GM18526 (cell line): ENCODE results near the gene FER.

Source experiments
- POLR2A ChIP-seq: IDR thresholded peaks from 3 replicates; pipeline ENCODE4 v1.6.1; 2011; ENCODE audit not compliant: insufficient read length; ENCODE audit errors: extremely low read depth

FER gene

DNA sequence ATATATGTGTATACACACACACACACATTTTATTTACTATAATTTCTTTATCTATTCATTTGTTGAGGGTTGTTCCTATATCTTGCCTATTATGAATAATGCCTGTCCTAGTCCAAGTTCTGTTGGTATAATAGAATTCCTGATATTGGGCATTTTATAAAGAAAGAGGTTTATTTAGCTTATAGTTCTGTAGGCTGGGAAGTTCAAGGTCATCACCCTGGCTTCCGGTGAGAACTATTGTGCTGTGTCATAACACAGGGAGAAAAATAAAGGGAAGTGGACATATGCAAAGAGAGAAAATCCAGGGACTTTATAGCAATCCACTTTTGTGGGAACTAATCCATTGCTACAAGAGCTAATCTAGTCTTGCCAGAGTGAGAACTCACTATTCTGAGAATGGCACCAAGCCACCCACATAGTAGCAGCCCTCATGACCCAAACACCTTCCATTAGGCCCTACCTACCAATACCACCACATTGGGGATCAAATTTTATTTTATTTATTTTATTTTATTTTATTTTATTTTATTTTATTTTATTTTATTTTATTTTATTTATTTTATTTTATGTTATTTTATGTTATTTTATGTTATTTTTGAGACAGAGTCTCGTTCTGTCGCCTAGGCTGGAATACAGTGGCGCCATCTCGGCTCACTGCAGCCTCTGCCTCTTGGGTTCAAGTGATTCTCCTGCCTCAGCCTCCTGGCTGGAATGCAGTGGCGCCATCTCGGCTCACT, 74.7 kb downstream of the FER start:
- TF ChIP-seq POLR2A = no peak

DNA sequence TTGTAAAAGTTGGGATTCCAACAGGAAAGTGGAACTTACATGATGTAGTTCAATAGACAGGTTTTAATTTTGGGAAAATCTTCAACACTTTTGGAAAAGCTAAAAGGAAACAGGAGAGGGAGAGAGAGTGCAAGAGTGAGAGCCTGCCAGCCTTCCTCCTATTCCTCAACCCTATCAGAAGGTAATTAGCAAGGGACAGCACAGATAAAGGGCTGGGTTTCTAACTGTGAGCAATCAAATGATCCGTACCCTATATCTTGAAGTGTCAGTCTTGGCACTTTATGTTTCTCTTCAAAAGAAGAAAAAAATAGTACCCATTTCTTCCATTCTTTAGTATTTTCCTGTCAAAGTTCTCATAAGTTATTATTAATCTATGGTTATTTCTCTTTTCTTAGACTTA, 79.4 kb downstream of the FER start:
- no peak for TF ChIP-seq POLR2A

- no peak for TF ChIP-seq POLR2A
Measured at GRCh38 chr5:108830705-108831276, 83.1 kb downstream of the FER start.

DNA sequence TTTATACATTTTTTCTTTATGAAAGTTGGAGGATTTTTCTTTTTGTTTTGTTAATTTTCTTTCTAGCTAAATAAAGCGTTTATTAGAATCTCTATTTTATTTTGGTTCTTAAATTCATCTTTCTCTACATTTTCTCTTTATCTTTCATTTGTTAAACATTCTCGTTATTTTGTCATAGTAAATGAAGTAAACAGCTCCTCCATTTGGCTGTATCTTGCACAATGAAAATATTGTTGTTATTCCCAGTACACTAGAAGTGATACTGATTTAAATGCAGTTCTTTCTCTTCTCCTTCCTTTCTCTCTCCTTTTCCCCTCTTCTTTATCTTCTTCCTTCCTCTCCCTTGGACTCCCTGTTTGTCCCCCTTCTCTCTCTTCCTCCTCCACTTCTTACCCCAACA, 88.8 kb downstream of the FER start:
- TF ChIP-seq POLR2A = no peak

DNA sequence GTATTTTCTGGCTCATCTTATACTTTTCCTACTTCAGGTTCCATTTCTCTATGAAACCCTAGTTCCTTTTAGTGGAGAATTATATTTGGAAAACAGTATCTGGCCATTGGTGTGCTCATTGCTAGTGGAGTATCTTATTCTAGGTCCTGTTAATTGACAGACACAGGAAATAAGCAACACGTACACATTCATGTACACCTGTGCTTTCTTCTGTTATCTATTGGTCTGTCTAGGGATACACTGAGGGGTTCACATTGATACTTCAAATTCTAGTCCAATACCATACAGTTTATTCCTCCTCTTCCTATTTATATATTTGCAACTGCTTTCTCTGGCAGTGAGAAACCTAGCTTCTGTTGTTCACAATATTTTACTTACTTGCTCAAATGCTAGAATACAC, 110.2 kb downstream of the FER start:
- no peak for TF ChIP-seq POLR2A

DNA sequence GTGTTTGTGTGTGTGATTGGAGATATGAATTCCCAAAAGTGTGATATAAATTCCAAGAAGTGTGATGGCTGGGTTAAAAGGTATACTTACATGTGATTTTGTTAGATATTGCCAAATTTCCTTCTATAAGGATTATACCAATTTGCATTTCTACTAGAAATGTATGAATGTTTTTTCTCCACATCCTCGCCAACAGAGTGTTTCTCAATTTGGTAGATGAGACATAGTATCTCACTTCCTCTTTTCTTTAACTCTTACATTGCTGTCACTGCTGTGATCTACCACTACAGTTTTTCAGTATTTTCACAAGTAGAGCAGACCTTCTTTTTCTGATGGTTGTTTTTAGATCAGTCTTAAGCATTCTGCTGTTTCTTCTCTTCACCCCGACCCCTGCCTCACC, 111.3 kb downstream of the FER start:
- no peak for TF ChIP-seq POLR2A

DNA sequence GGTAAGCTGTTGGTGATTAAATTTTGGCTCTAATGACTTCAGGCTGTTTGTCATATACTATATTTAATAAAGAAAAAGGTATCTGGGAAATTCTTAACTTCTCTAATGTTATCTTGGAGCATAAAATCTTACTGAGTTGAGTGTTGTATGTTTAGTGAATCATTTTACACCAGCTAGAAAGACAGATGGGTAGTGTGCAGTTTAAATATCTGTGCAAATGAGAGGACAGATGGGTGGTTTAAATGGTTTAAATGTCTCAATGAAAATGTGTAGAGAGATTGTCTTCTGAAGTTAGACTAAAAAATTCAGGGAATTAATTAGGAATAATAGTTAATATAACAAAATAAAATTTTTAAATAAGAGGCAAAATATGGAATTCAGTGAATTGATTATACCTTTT, 114.5 kb downstream of the FER start:
- TF ChIP-seq POLR2A = no peak

DNA sequence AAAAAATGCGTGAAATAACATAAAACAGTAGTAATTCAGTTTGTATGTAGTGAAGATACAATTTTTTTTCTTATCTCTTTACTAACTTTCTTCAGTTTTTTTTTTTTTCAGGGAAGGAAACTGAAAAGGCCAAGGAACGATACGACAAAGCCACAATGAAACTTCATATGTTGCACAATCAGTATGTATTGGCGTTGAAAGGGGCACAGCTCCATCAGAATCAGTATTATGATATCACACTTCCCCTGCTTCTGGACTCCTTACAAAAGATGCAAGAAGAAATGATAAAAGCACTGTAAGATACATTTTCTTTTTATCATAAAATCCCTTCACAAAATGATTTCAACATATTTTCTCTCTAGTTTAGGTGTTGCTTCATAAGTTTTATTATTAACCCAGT, 120.0 kb downstream of the FER start:
- no peak for TF ChIP-seq POLR2A

DNA sequence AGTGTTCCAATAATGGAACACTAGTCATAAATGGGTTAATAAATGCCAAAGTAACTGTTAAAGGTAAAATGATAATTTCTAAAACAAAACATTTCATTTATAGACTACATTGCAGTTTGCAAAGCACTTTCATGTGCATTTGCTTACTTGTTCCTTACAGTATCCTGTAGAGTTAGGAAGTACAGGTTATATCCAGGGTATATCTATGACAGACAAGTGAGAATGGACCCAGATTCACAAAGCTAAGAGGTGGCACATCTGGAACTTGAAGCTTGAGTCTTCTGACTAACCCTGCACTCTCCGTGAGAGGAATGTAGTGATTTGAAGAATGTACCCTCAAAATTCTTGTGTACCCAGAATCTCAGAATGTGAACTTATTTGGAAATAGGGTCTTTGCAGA, 121.4 kb downstream of the FER start:
- TF ChIP-seq POLR2A = no peak

DNA sequence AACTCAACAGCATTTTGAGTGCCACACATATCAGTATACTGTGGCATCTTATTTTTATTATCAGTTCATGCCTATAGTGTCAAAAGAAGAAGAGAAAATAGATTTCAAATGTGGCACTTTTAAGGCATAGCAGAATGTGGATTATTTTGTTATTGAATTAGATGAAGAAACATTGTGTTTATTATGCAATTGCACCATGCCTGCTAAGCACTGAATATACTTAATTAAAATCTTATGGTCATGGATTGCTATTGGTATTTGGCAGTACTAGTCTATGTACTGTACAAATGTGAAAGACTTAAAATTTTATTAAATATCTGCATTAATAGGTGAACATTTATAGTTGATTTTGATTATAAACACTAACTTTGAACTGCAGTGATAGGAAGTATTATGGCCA, 128.8 kb downstream of the FER start:
- TF ChIP-seq POLR2A = no peak

DNA sequence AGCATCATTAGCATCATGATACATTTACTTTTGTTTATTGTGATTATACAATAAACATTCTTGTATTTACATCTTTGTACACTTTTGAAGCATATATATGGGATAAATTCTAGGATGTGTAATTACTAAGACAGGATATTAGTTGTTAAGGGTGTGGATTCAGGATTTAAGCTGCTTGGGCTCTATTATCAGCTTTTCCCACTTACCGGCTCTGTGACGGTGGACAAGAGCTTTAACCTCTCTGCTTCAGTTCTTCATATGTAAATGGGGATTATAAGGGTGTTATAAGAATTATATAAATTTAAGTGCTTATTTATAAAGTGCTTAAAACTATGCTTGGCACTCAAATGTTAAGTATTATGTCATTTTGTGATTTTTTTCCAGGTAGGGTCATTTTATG, 131.1 kb downstream of the FER start:
- TF ChIP-seq POLR2A = no peak

DNA sequence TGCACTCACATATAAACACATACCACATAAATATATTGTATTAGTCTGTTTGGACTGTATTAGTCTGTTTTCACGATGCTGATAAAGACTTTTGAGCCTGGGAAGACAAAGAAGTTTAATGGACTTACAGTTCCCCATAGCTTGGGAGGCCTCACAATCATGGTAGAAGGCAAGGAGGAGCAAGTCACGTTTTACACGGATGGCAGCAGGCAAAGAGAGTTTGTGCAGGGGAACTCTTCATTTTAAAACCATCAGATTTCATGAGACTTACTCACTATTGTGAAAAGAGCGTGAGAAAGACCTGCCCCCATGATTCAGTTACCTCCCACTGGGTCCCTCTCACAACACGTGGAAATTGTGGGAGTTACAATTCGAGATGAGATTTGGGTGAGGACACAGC, 133.4 kb downstream of the FER start:
- TF ChIP-seq POLR2A = no peak

DNA sequence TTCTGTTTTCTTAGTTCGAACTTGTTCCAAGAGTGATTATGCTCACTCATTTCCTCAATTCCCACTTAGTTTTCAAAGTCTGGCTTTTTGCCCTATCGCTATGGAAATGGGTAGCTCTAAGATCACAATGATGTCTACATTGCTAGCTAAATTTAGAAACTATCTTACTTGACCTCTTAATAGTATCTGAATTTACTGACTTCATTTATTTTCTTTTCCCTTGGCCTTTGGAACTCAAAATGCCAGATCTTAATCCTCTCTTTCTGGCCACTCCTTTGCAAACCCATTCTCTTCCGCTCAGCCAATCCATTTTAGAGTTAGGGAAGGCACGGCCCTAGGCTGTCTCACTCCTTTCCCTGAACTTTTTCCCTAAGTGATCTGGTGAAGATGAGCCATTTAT, 137.0 kb downstream of the FER start:
- no peak for TF ChIP-seq POLR2A

DNA sequence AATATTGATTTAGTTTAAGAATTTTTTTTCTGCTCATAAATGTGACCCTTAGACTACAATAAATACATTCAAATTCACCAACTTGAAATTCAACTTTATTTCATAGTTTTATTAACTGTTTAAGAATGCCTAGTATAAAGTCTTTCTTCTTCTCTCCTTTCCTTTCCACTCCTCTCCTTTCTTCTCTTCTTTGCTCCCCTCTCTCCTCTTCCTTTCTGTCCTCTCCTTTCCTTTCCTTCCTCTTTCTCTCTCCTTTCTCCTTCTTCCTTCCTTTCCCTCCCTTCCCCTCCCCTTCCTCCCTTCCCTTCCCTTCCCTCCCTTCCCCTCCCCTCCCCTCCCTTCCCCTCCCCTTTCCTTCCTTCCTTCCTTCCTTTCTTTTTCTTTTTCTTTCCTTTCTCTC, 150.6 kb downstream of the FER start:
- no peak for TF ChIP-seq POLR2A

DNA sequence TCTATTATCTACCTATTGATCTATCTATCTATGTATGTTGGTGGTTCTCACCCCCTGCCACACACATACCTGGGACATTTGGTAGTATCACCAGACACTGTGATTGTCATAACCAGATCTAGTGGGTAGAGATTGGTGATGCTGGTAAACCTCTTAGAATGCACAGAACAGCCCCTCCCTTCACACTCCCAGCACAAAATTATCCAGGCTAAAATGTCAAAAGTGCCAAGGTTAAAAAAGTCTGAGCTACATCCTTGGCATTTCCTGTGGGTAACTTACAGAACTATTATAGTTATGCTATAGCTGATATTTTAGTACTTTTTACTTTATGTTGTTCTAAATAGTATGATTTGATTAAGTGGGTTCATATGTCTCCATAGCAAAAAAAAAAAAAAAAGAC, 151.0 kb downstream of the FER start:
- TF ChIP-seq POLR2A = no peak

- no peak for TF ChIP-seq POLR2A
Measured at GRCh38 chr5:108900668-108901067, 153.0 kb downstream of the FER start.

GRCh38 chr5:108905805-108906204, 158.1 kb downstream of the FER start:
- no peak for TF ChIP-seq POLR2A
